Measurements from ENCODE around the gene TNFAIP6.
"Not testable (repeated sequence)": the region's sequence is repeated elsewhere in the genome, so short reads cannot be mapped to it uniquely, and the experiment has no call there.

The TNFAIP6 gene, protein sequence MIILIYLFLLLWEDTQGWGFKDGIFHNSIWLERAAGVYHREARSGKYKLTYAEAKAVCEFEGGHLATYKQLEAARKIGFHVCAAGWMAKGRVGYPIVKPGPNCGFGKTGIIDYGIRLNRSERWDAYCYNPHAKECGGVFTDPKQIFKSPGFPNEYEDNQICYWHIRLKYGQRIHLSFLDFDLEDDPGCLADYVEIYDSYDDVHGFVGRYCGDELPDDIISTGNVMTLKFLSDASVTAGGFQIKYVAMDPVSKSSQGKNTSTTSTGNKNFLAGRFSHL

DNA sequence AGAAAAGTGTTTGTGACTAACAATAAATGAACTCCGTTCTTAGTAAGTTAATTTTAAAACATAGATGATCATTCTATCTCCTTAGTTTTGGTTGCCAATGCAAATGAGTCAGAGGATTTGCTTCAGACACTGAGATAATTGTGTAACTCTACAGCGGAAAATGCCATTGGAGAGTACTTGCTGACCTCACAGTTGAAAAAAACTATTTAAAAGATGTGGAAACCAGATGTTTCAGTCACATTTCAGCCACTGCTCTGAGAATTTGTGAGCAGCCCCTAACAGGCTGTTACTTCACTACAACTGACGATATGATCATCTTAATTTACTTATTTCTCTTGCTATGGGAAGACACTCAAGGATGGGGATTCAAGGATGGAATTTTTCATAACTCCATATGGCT lies at the start of gene TNFAIP6:
Gene TNFAIP6, plus strand, starts transcription at position 234 of the 400 bp plus-strand sequence. Its CDS starts 75 bp downstream, at position 309.
- DNase-seq (ENCODE audit: low read depth in 4 of 4, low spot score in 1 of 4), result no peak

DNA sequence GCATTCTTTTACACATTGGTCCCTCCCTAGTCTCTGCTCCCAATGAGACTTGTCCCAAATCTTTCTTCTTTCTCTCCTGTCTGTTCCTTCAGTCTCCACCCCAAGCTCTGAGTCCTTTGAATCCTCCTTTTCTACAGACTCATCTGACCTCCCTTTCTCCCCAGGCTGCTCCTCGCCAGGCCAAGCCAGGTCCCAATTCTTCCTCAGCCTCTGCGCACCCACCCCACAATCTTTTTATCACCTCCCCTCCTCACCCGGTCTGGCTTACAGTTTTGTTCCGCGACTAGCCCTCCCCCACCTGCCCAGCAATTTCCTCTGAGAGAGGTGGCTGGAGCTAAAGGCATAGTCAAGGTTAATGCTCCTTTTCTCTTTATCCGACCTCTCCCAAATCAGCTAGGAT lies 47.1 kb upstream of the TNFAIP6 start:
- not testable (repeated sequence) for DNase-seq (ENCODE audit: low read depth in 4 of 4, low spot score in 1 of 4)

DNA sequence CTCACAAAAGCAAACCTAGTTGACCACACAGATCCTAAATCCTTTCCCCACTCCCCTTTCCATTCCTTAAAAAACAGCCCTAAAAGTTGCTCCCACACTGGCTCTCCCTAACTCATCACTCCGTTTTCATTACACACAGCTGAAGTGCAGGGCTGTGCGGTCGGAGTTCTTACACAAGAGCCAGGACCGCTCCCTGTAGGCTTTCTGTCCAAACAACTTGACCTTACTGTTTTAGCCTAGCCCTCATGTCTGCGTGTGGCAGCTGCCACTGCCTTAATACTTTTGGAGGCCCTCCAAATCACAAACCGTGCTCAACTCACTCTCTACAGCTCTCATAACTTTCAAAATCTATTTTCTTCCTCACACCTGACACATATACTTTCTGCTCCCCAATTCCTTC lies 45.0 kb upstream of the TNFAIP6 start:
- DNase-seq (ENCODE audit: low read depth in 4 of 4, low spot score in 1 of 4), result not testable (repeated sequence)

DNA sequence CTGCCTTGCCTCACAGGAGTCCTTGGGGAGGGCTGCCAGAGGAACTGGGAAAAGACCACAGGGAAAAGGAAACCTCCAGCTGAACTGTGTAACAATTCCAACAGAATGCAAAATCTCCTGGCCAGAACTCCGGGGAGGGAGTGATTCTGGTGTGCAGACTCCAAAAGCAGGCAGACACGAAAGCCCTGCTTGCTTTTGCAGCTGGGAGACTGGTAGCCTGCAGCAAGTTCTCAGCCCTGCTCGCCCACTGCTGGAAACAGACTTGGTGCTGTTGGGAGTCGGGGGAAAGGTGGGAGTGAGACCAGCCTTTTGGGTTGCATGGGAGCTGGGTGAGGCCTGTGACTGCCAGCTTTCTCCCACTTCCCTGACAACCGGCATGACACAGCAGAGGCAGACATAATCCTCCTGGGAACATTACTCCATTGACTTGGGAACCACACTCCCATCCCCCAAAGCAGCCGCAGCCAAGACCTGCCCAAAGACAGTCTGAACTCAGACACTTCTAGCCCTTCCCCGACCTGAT lies 42.0 kb upstream of the TNFAIP6 start:
- no peak for DNase-seq (ENCODE audit: low read depth in 4 of 4, low spot score in 1 of 4)

DNA sequence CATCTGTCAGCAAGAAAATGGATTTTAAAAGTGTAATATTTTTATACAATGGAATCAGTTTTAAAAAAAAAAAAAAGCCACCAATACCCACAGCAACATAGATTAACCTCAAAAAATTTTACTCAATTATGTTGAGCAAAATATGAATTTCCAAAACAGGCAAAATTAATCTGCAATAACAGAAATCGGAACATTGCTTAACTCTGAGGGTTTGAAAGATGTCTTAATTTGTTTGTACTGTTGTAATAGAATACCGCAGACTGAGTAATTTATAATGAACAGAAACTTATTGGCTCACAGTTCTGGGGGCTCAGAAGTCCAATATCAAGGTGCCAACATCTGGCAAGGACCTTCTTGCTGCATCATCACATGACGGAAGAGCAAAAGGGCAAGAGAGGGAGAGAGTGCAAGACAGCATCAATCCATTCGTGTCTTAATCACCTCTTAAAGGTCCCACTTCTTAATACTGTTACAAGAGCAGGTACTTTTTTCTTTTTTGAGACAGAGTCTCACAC lies 31.8 kb upstream of the TNFAIP6 start:
- no peak for DNase-seq (ENCODE audit: low read depth in 4 of 4, low spot score in 1 of 4)

DNA sequence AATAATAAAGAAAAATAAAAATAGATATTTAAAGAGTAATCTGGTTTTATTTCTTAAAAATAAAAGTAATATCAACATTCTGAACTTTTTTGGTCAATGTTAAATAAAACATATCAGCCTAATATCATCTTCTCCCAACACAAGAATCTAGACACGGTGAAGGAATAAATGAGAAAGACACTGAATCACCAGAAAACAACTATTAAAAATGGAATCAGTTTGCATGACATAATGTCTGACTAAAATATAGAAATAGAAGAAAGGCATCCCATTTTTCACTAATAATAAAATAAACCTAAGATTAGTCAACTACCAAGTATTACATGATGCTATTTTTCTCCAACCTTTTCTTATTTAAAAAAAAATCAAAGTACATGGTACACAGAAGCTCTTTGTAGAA lies 30.8 kb upstream of the TNFAIP6 start:
- no peak for DNase-seq (ENCODE audit: low read depth in 4 of 4, low spot score in 1 of 4)

DNA sequence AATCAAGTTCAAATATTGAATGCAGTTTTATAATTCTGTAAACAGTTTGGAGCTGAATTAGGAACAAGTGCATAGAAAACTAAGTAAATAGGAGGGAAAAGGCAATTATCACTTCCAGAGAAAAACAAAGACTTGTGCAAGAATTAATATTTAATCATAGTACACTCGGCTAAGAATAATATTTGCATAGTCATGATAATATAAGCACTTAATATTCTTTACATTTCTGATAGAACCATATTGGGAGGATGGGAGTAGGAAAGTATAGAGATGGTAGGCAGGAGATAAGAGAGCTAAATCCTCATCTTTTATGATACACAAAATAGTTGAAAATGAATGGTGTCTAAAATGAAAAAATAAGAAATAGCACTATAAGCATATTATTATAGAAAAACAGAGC lies 27.4 kb upstream of the TNFAIP6 start:
- DNase-seq (ENCODE audit: low read depth in 4 of 4, low spot score in 1 of 4), result no peak

DNA sequence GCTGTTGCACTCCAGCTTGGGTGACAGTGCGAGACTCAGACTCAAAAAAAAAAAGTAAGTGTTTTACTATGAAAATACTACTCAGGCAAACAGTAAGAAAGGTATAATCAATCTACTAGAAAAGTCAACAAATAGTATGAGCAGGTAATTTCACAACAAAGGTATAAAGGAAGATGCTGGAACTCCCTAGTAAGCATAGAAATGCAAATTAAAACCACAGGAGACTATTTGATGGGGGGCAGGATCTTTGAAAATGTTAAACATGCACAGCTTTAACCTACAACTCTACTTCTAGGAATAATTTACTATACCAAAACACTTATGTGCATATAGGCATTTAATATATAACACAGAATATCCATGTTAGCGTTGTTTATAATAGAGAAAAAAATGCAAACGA lies 24.3 kb upstream of the TNFAIP6 start:
- DNase-seq (ENCODE audit: low read depth in 4 of 4, low spot score in 1 of 4), result no peak

DNA sequence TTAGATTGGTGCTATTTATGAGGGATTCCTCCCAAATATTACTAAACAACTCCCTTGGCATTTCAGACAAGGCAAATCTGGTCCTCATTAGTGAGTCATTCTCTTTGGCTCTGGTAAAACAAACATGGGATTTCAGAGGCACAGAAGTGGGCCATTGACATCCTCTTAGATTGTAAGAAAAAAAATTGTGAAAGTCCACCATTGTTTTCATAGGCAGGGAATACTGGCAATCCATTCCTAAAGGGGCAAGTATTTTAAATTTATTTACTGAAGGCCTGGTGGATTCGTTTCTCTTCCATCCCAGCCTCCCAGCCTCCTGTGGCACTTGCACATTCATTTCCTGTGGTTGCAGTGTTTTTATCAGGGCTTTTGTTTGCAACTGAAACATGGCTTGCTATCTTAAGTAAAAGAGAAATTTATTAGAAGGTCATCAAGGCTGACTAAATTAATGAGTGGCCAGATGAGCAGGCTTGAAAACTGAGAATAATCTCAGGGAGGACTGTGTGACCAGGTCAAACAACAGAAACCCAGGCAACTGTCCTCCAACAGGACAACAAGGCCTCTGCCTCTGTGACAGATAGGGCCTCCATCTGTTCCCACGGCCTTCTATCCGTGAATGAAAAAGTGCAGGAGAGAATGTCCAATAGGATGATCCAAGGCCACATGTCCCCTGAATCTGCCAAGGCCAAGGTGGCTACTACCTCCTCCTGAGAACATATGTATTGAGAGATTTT lies 23.1 kb upstream of the TNFAIP6 start:
- DNase-seq (ENCODE audit: low read depth in 4 of 4, low spot score in 1 of 4), result no peak

DNA sequence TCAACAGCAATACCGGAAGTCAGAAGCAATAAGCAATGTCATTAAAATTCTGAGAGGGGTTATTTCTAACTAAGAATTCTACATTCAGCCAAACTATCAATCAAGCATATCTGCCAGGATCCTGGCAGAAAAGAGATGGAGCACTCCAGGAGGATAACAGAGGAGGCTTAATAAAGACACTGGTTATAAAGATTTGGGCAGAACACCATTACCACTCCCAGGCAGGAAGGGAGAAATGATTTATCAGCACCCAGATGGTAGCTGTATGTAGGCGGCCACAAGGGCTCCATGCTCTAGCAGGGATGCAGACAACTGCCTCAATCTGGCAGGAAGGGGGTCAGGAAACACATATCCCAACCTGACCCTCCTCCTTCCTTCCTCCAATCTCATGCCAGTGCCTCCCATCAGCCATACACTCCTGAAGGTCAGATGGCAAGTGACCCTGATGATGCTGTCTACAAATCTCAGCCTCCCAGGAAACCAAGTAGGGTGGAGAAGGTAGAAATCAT lies 20.5 kb upstream of the TNFAIP6 start:
- DNase-seq (ENCODE audit: low read depth in 4 of 4, low spot score in 1 of 4), result no peak

DNA sequence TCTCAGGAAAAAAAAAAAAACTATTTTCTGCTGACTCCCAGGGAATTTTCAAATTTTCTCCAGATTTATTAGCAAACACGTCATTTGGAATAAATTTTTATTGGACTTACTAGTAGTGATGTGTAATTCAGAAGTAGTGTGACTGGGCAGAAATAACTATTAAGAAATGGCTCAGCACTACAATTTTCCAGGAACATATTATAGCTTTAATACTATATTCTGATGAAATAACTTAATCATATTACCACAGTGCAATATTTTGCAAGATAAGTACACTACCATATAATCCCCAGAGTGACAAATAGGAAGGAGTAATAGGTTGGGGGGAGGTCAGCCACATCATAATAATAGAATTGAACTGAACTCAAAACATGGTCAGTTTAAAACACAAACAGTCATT lies 19.7 kb upstream of the TNFAIP6 start:
- no peak for DNase-seq (ENCODE audit: low read depth in 4 of 4, low spot score in 1 of 4)

DNA sequence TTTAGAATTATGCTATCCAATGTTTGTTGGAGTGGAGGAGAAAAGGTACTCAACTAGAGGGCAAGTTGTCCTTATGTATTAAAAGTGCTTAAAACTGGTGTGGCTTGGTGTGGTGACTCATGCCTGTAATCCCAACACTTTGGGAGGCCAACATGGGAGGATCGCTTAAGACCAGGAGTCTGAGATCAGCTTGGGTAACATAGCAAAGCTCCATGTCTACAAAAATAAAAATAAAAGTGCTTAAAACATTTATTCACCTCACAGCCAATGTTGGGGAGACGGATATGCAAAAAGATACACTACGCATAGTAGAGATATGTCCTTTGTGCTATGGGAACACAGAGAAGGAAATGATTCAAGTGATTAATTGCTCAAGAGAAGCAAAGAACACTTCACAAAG lies 19.3 kb upstream of the TNFAIP6 start:
- no peak for DNase-seq (ENCODE audit: low read depth in 4 of 4, low spot score in 1 of 4)

DNA sequence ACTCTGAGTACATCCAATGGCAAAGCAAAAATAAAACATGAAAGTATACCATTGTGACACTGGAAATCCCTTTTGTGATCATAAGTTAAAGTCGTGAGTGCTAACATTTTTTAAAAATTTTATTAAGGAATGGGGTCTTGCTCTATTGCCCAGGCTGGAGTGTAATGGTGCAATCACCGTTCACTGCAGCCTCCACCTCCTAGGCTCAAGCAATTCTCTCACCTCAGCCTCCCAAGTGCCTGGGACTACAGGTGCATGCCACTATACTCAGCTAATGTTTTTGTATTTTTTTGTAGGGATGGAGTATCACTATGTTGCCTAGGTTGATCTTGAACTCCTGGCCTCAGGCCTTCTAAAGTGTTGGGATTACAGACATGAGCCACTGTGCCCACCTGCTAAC lies 14.3 kb upstream of the TNFAIP6 start:
- DNase-seq (ENCODE audit: low read depth in 4 of 4, low spot score in 1 of 4), result no peak

DNA sequence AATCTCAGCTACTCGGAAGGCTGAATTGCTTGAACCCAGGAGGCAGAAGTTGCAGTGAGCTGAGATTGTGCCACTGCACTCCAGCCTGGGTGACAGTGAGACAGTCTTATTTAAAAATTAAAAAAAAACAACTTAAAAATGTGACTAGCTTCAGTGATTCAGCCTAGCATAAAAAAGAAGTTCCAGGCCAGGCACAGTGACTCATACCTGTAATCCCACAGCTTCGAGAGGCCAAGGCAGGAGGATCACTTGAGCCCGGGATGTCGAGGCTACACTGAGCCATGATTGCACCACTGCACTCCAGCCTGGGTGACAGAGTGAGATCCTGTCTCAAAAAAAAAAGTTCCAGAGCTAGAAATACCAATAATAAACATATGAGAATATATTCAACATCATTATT lies 13.2 kb upstream of the TNFAIP6 start:
- DNase-seq (ENCODE audit: low read depth in 4 of 4, low spot score in 1 of 4), result not testable (repeated sequence)

DNA sequence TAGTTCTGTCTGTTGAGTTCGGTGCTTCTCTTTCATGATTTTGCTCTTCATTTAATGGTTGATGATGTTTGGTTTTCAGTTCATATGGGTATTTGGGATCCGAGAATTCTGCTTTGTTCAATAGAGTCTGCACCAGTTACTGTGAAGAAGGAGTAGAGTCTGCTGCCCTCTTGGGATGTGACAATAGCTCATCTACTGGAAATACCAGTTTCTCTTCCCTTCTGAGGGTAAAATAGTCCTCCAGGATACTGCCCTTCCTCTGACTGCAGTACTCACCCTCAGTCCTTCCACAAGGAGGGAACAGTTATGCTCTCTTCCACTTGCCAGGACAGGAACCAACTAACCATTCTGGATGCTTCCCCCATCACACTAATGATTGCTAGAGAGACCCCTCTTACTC lies 12.5 kb upstream of the TNFAIP6 start:
- no peak for DNase-seq (ENCODE audit: low read depth in 4 of 4, low spot score in 1 of 4)

DNA sequence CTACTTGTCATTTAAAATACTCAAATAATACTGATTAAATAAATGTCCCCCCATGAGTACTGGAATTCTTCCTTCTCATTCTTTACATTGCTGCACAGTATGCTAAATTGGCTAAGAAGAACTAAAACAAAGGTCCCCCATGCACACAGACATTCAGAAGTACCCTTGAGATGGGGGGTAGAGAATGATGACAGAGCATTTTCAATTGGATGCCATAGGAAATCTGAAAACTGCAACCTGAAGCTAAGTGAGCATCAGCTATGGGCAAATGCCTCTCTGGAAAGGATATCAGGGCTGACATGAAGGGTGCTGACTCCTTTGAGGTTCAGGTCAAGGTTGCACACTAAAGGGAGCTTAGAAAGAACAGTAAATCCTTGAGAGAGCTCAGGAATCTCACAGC lies 10.1 kb upstream of the TNFAIP6 start:
- no peak for DNase-seq (ENCODE audit: low read depth in 4 of 4, low spot score in 1 of 4)

DNA sequence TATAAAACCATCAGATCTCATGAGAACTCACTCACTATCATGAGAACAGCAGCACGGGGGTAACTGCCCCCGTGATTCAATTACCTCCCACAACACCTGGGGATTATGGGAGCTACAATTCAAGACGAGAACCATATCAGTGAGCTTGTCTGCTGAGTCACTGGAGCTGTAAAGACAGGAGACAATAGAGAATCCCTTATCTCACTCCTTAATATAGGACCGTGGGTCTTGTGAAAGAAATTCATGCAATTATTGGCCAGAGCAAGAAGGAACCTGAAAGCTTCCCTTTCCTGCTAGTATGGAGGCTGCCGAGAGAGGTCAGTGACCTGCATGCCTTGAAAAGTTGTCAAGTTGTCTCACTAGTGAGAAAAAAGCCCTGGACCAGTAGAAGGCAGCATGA lies 9.5 kb upstream of the TNFAIP6 start:
- no peak for DNase-seq (ENCODE audit: low read depth in 4 of 4, low spot score in 1 of 4)

DNA sequence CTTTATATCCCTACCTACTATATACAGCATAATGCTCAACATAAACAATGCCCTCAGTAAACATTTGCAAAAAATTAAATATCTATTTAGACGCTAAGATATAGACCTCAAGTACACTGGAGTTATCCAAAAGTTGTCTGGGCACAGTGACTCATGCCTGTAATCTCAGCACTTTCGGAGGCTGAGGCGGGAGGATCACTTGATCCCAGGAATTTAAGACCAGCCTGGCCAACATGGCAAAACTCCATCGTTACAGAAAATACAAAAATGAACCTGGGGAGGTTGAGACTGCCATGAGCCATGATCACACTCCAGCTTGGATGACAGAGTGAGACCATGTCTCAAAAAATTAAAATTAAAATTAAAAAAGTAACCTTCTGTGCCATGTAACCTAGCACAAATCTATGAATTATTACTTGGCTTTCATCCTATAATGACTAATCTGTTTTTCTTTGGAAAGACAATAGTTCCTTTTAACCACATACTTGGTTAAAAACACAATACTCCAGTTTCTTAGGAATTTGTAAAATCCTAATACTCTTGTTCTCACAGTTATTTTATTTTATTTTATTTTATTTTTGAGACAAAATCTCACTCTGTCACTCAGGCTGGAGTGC lies 6.7 kb upstream of the TNFAIP6 start:
- no peak for DNase-seq (ENCODE audit: low read depth in 4 of 4, low spot score in 1 of 4)

DNA sequence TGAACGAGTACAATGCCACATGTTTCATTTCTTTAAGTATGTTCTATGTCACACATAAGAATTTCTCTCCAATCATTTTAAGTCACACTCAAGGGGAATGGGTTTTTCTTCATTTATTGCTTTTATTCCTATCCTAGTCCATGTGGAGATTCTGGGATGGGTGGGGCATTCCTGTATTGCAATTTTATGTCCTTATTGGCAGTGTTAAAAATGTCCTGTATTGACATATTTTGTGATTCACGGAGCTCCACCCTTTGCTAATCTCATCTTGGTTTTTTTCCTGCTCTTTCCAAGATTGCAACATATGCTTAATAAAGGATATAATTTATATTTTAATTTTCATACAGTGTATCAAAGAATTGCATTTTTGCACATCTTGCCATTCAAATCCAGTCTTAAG lies 3.4 kb upstream of the TNFAIP6 start:
- no peak for DNase-seq (ENCODE audit: low read depth in 4 of 4, low spot score in 1 of 4)

DNA sequence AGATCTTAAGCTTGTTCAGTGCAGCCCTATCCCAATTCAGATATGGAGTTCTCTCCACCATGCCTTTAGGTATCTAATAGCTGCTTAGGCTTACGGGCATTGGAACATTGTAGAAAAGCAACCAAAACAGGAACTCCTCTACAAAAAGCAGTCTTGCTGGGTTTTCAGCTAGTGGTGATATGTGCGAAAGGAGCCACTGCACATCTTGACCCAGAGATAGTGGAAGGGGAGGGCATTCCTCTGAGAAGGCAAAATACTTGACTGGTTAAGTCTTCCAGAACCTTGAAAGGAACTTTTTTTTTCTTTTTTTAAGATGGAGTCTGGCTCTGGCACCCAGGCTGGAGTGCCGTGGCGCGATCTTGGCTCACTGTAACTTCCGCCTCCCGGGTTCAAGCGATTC lies 2.6 kb upstream of the TNFAIP6 start:
- DNase-seq (ENCODE audit: low read depth in 4 of 4, low spot score in 1 of 4), result no peak

DNA sequence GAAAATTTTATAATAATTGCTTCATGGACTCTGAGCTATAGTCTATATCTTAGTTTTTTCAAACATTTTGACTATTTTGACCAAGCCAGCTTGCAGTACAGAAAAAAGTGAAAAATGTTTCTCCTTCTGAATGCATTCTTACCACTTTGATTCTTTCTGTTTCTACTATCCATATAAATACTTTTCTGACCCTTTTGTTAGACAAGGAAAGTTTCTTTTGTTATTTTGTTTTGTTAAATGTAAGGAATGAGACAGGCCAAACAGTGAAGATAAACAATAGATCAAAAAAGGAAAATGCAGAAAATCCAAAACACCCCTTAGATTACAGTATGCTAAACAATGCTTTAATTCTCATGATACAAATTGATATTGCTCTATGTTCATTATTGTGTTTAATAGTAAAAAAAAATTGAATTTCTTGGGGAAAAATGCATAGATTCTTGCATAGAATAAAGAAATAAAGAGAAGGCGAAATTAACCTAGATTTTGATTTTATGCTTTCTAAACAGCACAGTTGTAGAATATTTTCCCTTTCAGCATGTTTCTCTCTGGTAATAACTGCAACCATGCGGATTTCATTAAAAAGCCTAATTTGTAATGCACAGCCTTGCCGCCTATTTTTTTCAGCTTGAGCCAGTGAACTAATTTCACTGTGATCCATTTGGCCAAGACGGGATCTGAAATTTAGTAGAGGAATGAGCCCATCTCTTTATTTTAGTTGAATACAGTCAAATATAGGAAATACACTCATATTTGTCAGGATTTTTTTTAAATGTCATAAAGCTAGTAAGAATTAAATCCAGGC lies 976 bp downstream of the TNFAIP6 start:
- DNase-seq (ENCODE audit: low read depth in 4 of 4, low spot score in 1 of 4), result no peak
